ENCODE measurements around the gene KCTD11.
"Not testable (repeated sequence)": the region's sequence is repeated elsewhere in the genome, so short reads cannot be mapped to it uniquely, and the experiment has no call there.

Gene KCTD11

DNA sequence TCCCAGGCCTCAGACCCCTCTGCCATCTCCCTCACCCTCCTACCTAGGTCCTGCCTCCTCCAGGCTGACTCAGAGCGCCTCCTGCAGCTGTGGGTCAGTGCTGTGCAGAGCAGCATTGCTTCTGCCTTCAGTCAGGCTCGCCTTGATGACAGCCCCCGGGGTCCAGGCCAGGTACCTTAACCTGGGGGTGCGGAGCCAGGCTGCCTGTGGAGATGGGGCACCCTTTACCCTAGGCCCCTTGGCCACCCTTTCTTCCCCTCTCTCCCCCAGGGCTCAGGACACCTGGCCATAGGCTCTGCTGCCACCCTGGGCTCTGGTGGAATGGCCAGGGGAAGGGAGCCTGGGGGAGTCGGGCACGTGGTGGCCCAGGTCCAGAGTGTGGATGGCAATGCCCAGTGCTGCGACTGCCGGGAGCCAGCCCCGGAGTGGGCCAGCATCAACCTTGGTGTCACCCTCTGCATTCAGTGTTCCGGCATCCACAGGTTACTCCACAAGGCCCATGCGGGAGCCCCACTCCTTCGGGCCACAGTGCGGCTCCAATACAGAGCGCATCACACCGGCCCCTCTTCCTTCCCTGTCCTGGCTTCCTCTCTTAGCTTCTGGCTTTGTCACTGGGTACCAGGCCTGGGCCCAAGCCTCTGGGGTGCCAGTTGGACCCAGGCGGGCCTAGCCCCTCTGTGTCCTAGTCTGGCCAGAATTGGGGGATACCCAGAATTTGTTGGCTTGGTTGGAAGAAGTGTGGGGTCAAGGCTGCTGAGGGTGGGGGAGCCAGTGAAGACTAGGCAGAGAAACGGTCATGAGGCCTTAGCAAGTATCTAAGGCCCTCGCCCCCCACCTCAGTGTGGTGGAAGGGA lies 5.0 kb upstream of the KCTD11 start:
- DNase-seq (ENCODE audit: low spot score) = no peak

GRCh38 chr17:7347630-7348477 lies 4.1 kb upstream of the KCTD11 start:
- DNase-seq (ENCODE audit: low spot score) = no peak

- no peak for DNase-seq (ENCODE audit: low spot score)
These were observed 3.3 kb upstream of the KCTD11 start for GRCh38 chr17:7348478-7349242.

GRCh38 chr17:7352503-7352889 lies 534 bp downstream of the KCTD11 start:
- DNase-seq (ENCODE audit: low spot score) = no peak

DNA sequence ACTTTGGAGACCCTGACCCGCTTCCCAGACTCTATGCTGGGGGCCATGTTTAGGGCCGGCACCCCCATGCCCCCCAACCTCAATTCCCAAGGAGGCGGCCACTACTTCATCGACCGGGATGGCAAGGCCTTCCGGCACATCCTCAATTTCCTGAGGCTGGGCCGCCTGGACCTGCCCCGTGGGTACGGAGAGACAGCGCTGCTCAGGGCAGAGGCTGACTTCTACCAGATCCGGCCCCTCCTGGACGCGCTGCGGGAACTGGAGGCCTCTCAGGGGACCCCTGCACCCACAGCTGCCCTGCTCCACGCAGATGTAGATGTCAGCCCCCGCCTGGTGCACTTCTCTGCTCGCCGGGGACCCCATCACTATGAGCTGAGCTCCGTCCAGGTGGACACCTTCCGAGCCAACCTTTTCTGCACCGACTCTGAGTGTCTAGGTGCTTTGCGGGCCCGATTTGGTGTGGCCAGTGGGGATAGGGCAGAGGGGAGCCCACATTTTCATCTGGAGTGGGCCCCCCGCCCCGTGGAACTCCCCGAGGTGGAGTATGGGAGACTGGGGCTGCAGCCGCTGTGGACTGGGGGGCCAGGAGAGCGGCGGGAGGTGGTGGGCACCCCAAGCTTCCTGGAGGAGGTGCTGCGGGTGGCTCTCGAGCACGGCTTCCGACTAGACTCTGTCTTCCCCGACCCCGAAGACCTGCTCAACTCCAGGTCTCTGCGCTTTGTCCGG lies 1.1 kb downstream of the KCTD11 start:
- no peak for DNase-seq (ENCODE audit: low spot score)

DNA sequence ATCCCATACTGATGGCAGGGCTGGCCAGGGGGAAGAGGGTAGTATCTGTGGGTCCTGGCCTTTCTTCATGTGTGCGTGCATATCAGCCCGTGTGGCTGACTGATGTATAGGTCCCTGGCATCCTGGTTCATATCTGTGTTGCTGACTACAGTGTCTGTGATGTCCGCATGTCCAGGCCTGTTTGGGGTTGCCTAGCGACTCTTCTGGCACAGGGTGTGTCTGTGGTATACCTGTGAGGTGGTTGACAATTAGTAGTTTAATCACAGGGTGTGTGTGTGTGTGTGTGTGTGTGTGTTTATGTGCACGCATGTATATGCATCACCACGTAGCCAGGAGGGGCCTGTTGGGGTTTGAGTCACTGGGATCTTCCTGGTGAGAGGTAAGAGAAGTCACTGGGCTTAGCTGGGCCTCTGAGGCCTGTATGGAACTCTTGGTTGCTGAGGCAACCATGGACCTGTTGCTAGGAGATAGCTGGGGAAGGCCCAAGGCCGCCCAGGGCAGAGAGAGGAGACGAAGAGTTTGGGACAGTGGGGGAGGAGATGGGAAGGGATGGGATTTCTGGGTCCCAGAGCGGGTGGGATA lies 2.4 kb downstream of the KCTD11 start:
- no peak for DNase-seq (ENCODE audit: low spot score)

DNA sequence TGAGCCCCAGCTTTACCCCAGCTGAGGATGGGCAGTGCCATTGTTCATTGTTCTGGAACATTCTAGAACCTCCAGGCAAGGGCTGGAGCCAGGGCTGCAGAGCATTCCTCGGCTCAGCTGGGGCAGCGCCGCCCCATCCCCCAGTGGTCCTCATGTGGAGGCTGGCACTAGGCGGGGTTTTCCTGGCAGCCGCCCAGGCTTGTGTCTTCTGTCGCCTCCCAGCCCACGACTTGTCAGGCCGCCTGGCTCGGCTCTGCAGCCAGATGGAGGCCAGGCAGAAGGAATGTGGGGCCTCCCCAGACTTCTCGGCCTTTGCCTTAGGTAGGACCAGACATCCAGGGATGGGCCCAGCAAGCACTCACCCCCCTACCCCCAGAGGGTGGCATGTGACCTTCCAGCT lies 3.1 kb downstream of the KCTD11 start, which contains the start of gene TMEM95:
TMEM95 (plus strand) TSS at position 104 of the 400 bp plus-strand sequence; CDS start at position 153, 49 bp downstream.
- DNase-seq (ENCODE audit: low spot score) = no peak

DNA sequence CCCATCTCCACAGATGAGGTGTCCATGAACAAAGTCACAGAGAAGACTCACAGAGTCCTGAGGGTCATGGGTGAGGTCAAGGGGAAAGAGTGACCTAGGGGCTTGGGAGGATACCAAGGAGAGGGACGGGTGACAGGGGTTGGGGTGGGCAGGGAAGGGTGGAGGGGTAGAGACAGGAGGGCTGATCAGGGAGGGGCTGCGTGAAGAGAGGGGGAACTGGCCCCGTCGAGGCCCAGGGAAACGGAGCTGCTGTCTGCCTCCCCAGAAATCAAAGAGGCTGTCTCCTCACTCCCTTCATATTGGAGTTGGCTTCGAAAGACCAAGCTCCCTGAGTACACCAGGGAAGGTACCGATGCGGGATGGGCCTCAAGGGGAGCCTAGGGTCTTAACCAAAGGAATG lies 3.6 kb downstream of the KCTD11 start:
- DNase-seq (ENCODE audit: low spot score) = no peak

DNA sequence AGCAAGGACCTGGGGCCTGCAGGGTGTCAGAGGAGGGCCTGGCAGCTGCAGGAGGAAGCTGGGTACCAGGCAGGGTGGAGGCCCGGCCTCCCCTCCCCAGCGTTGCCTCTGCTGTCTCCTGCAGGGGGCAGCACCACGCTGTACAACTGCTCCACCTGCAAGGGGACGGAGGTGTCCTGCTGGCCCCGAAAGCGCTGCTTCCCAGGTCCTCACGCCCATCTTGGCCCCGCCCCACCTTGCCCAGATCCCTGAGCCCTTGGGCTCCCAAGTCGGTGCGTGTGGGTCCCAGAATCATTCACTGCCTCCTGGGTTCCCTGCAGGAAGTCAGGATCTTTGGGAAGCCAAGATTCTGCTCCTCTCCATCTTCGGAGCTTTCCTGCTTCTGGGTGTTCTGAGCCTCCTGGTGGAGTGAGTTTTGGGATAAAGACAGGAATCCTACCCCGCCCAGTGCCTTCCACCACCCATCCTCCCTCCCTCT lies 4.1 kb downstream of the KCTD11 start:
- DNase-seq (ENCODE audit: low spot score) = peak; percentile 85

GRCh38 chr17:7356756-7357155 lies 4.8 kb downstream of the KCTD11 start:
- DNase-seq (ENCODE audit: low spot score) = no peak

- DNase-seq (ENCODE audit: low spot score) = no peak
These were observed 5.4 kb downstream of the KCTD11 start for GRCh38 chr17:7357381-7357780.

DNA sequence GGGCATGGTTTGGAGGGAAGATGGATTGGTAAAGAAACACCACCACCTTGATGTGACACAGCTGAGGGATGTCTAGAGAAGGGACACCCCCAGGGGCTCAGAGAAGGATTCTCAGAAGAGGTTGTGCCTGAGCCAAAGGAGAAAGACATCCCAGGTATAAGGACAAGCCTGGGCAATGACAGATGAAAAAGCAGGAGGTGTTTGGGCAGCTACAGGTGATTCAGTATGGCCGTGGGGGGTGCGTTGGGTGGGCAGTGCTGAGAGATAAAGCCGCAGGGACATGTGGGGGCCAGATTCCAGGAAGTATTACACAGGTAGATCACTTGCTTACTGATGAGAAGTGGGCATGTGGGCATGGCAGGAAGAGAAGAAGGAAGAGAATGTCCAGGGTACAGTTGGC lies 9.9 kb downstream of the KCTD11 start:
- no peak for DNase-seq (ENCODE audit: low spot score)

DNA sequence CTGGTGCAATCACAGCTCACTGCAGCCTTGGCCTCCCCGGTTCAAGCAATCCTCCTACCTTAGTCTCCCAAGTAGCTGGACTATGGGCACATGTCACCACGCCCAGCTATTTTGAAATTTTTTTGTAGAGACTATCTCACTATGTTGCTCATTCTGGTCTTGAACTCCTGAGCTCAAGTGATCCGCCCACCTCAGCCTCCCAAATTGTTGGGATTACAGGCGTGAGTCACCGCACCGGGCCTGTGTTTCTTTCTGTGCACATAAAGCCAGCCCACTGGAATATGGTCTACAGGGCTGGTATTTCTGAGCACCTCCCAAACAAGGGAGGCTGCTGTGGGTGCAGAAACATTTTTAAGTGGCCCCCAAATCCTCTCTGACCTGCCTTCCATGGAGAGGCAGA lies 11.3 kb downstream of the KCTD11 start:
- no peak for DNase-seq (ENCODE audit: low spot score)

DNA sequence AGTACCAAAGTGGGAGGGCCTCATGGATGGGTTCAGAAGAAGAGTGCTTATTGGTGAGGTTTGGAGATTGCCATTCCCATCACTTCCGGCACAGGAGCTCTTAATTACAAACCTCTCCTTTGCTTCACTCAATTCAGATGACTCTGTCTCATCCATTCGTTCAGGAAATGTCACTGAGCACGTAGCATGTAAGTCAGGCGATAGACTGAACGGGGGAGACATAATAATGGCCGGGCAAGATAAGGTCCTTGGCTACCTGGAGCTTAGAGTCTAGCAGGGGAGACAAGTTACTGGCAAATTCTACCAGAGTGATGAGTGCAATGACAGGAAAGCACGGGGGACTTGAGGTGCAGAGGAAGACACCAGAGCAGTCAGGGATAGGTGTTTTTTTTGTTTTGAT lies 14.0 kb downstream of the KCTD11 start:
- DNase-seq (ENCODE audit: low spot score) = not testable (repeated sequence)

DNA sequence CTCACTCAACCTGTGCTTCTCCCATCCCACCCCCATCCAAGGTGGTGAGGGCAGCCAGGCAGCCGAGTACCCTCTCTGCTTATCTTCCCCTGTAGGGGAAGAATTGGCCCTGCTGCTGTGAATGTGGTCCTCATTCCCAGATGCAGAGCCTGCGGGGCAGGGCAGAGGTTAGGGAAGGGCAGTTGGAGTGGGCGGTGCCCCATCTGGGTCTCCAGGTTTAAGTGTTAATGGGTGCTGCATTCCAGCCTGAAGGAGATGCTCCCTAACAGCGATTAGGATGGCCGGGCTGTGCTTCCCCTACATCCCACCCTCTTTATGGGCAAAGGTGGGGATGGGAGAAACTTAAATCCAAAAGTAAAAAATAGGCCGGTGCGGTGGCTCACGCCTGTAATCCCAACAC lies 15.1 kb downstream of the KCTD11 start:
- no peak for DNase-seq (ENCODE audit: low spot score)

GRCh38 chr17:7367918-7368598 lies 16.1 kb downstream of the KCTD11 start:
- DNase-seq (ENCODE audit: low spot score) = no peak

- not testable (repeated sequence) for DNase-seq (ENCODE audit: low spot score)
These were observed 16.6 kb downstream of the KCTD11 start for GRCh38 chr17:7368599-7368994.

- no peak for DNase-seq (ENCODE audit: low spot score)
These were observed 17.9 kb downstream of the KCTD11 start for GRCh38 chr17:7369825-7370224.

DNA sequence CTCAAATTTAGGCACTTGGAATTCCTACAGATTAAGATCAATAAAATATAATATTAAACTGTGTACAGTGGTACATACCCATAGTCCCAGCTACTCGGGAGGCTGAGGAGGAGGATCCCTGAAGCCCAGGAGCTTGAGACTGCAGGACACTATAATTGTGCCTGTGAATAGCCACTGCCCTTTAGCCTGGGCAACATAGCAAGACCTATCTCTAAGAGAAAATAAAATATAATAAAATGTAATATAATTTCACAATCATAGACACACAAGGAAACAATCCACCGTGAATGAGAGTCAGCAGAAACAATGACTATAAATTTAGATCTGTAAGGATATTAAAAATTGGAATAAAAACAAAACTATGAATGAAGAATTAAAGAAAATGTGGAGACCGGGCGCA lies 18.9 kb downstream of the KCTD11 start:
- DNase-seq (ENCODE audit: low spot score) = no peak

DNA sequence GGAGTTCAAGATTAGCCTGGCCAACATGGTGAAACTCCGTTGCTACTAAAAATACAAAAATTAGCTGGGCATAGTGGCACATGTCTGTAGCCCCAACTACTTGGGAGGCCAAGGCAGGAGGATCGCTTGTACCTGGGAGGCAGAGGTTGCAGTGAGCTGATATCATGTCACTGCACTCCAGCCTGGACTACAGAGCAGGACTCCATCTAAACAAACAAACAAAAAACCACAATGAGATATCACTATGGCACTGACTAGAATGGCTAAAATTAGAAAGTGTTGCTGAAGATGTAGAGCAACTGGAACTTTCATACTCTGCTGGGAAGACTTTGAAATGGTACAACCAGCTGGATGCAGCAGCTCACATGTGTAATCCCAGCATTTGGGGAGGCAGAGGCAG lies 22.4 kb downstream of the KCTD11 start:
- DNase-seq (ENCODE audit: low spot score) = no peak

DNA sequence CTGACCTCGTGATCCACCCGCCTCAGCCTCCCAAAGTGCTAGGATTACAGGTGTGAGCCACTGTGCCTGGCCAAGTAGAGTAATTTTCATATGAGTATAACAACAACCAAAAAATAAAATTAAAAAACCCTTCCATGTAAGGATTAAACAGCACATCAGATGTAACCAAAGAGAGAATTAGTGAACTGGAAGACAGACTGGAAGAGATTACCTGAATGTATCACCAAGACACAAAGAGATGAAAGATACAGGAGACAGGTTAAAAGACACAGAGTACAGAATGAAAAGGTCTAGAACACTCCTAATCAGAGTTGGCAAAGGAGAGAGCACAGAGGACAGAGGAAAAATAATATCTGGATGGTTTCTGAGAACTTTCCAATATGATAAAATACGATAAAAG lies 27.2 kb downstream of the KCTD11 start:
- no peak for DNase-seq (ENCODE audit: low spot score)
